Measurements from ENCODE around the gene MECP2.

The MECP2 gene

DNA sequence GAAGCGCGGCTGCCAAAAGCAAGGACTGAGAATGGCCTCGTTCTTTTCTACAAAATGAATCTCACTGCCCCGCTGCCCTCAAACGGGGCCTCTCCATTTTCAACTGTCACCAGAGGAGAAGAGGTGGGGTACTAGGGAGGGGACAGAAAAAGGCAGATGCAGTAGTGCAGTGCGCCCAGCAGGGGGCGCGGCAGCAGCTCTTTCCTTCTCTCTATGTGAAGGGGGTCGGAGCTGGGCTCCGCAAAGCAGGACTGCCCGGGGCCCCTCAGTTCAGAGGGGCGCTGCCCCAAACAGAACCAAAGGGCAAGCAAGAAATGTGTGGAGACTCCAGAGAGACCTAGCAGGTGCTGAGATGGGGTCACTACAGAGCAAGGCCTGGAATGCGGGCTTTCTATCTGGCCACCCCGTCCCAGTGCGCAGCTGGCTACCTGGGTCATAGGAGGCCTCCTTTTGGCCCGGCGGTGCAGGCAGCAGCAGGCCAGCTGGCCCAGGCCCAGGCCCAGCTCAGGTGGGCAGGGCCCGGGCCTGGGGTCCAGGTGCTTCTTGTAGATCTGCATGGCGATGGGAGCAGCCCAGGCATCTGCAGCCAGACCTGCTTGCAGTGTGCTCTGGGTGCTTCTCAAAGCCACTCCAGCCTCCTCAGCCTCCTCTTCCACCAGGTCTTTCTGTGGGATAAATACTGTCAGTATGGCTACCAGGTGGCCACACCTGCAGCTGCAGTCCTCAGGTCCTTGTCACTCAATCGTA, 83.7 kb downstream of the MECP2 start:
- no peak overlapping the region for H3K4me3 ChIP-seq (ENCODE audit: low read length)
- no peak for DNase-seq (ENCODE audit: low read depth)
- TF ChIP-seq, protein P1, sequence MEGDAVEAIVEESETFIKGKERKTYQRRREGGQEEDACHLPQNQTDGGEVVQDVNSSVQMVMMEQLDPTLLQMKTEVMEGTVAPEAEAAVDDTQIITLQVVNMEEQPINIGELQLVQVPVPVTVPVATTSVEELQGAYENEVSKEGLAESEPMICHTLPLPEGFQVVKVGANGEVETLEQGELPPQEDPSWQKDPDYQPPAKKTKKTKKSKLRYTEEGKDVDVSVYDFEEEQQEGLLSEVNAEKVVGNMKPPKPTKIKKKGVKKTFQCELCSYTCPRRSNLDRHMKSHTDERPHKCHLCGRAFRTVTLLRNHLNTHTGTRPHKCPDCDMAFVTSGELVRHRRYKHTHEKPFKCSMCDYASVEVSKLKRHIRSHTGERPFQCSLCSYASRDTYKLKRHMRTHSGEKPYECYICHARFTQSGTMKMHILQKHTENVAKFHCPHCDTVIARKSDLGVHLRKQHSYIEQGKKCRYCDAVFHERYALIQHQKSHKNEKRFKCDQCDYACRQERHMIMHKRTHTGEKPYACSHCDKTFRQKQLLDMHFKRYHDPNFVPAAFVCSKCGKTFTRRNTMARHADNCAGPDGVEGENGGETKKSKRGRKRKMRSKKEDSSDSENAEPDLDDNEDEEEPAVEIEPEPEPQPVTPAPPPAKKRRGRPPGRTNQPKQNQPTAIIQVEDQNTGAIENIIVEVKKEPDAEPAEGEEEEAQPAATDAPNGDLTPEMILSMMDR (conservative IDR thresholded peaks at IDR 0.05; ENCODE audit: low read length), result peak; percentile 71

GRCh38 chrX:154013001-154013421, 84.5 kb downstream of the MECP2 start:
- no peak for DNase-seq (ENCODE audit: low read depth)
- H3K4me3 ChIP-seq (ENCODE audit: low read length), result no peak overlapping the region
- TF ChIP-seq, protein P1 (conservative IDR thresholded peaks at IDR 0.05; ENCODE audit: low read length), result no peak

DNA sequence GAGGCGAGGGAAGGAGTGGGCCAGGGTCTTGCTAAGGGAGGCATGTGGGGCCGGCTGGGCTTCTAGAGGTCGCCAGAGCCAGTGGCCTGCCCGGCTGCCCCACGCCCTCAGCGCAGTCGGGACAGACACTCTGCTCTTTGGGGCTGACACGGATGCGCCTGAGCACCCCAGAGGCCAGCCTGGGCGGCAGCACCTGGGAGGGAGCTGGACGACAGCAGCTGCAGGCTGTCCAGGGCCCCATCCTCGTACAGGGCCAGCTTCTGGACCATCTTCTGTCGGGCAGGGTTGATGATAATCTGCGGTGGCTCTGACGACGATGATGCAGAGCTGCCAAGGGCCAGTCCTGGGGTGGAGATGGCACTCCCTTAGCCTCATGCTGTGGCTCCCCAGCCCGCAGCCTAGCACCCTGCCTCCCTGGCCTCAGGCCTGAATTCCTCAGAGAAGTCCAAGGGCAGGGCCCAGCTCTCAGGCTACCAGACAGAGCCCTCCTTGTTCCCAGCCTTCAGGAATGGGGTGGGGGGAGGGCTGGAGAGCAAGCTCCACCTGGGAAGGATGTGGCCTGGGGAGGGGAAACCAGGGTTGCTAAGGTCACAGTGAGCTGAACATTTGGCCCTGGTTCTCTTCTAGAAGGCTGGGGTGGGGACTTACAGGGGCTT, 85.1 kb downstream of the MECP2 start:
- H3K4me3 ChIP-seq (ENCODE audit: low read length), result no peak overlapping the region
- TF ChIP-seq, protein P1 (conservative IDR thresholded peaks at IDR 0.05; ENCODE audit: low read length), result no peak
- peak; percentile 26 for DNase-seq (ENCODE audit: low read depth)

DNA sequence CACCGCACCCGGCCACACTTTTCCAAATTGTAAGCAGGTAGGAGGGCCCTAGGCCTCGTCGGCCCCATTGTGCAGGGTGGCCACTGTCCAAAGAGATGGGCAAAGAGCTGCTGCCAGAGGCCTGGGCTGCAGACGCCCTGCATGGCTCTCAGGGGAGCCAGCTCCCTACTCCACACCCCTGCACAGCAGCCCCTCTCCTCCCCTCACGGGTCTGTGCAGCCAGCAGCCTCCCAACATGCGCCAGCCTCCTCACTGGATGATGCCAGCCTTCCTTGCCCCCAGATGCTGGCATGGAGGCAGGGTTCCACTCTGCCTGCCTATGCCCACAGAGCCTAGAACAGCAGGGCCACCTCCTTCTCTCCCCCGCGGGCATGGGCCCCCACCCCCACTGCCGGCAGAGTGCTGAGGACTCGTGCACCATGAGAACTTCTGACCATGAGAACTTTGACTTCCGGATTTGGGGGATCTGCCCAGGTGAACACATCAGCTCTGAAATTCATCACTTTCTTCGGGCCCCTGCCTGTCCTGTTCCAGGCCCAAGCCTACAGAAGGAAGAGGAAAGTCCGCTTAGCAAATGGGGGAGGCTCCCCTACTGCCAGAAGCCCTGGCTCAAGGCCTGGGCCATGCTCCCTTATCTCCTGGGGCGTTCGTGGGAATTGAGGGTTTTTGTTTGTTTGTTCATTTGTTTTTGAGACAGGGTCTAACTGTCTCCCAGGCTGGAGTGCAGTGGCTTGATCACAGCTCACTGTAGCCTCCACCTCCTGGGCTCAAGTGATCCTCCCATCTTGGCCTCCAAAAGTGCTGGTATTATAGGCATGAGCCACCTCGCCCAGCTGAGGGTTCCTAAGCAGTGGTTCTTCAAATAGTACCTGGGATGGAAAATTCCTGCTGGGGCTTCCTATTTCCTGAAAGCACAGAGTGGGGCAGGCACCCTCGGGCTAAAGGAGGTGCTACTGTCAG, 85.9 kb downstream of the MECP2 start:
- TF ChIP-seq, protein P1 (conservative IDR thresholded peaks at IDR 0.05; ENCODE audit: low read length), result no peak
- H3K4me3 ChIP-seq (ENCODE audit: low read length), result no peak overlapping the region
- no peak for DNase-seq (ENCODE audit: low read depth)

DNA sequence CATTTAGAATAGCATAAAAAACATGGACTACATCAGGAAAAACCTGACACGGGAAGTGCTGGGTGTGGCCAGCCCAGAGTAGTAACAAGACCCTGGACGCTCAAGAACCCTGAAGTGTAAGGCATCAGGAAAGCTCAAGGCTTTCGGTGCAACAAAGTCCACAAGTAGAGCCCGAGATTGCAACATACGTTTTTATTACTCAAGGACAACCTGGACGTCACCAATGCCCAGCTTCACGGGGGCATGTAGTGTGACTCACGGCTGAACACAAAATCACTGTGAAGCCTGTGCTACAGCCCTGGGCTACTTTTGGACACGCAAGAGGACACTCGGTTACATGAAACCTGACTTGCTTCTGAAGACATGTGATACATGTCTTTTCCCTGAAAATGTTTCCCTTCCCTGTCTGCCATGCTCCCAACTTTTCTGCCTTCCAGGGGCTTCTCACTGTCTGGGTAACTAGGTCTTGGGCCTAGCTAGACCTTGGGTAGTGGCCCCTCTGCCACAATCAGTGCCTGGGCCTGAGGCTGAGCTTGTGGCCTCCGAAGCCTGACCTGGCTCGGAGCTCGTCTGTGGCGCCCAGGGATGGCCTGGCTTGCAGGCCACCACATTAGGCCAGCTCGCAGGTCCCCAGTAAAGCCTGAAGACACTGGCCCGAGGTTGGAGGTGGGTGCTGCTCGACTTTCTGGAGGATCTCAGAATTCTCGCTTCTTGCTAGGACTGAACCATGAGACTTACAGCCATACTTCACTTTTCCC, 87.0 kb downstream of the MECP2 start:
- no peak overlapping the region for H3K4me3 ChIP-seq (ENCODE audit: low read length)
- DNase-seq (ENCODE audit: low read depth), result peak; percentile 23
- TF ChIP-seq, protein P1 (conservative IDR thresholded peaks at IDR 0.05; ENCODE audit: low read length), result no peak

GRCh38 chrX:154008521-154008920, 89.0 kb downstream of the MECP2 start:
- TF ChIP-seq, protein P1 (conservative IDR thresholded peaks at IDR 0.05; ENCODE audit: low read length), result no peak
- no peak overlapping the region for H3K4me3 ChIP-seq (ENCODE audit: low read length)
- no peak for DNase-seq (ENCODE audit: low read depth)

Measured in AG10803 (cell line).